ENCODE data around the gene IL1F10.

IL1F10 gene

GRCh38 chr2:113058998-113059960 lies 8.5 kb upstream of the IL1F10 start, which contains the start of gene IL36RN:
TSS of gene IL36RN (plus strand) at chr2:113059198. CDS start at chr2:113059439, 241 bp downstream.
- in situ Hi-C loops (cut with HindIII; ENCODE audit: low sequenced_read_pairs) = no loop called here

DNA sequence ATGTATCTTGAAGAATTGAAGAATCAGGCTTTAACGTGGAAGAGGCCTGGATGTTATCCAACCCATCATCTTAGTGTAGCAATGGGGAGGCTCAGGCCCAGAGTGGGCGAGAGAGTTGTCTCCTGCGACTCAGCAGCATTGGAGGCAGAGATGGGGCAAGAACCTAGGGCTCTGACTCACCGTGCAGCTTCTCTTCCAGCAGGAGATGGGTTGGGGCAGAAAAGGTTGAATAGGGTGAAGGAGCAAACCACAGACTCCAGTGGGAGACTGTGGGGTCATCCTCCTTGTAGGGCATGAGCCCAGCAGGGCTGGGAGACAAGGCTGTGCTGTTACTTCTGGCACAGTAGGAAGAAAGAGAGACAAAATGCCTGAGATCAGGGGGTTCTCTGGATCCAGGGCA lies 7.4 kb upstream of the IL1F10 start:
- in situ Hi-C loops (cut with HindIII; ENCODE audit: low sequenced_read_pairs) = no loop called here

GRCh38 chr2:113060796-113061195 lies 7.0 kb upstream of the IL1F10 start:
- in situ Hi-C loops (cut with HindIII; ENCODE audit: low sequenced_read_pairs) = no loop called here

- in situ Hi-C loops (cut with HindIII; ENCODE audit: low sequenced_read_pairs) = no loop called here
These were observed 6.5 kb upstream of the IL1F10 start for GRCh38 chr2:113061241-113061640.

GRCh38 chr2:113061896-113062770 lies 5.6 kb upstream of the IL1F10 start:
- in situ Hi-C loops (cut with HindIII; ENCODE audit: low sequenced_read_pairs) = no loop called here

GRCh38 chr2:113064281-113064680 lies 3.5 kb upstream of the IL1F10 start:
- in situ Hi-C loops (cut with HindIII; ENCODE audit: low sequenced_read_pairs) = no loop called here

GRCh38 chr2:113064898-113065297 lies 2.9 kb upstream of the IL1F10 start:
- in situ Hi-C loops (cut with HindIII; ENCODE audit: low sequenced_read_pairs) = no loop called here

- in situ Hi-C loops (cut with HindIII; ENCODE audit: low sequenced_read_pairs) = no loop called here
These were observed 479 bp downstream of the IL1F10 start for GRCh38 chr2:113068249-113068648.

DNA sequence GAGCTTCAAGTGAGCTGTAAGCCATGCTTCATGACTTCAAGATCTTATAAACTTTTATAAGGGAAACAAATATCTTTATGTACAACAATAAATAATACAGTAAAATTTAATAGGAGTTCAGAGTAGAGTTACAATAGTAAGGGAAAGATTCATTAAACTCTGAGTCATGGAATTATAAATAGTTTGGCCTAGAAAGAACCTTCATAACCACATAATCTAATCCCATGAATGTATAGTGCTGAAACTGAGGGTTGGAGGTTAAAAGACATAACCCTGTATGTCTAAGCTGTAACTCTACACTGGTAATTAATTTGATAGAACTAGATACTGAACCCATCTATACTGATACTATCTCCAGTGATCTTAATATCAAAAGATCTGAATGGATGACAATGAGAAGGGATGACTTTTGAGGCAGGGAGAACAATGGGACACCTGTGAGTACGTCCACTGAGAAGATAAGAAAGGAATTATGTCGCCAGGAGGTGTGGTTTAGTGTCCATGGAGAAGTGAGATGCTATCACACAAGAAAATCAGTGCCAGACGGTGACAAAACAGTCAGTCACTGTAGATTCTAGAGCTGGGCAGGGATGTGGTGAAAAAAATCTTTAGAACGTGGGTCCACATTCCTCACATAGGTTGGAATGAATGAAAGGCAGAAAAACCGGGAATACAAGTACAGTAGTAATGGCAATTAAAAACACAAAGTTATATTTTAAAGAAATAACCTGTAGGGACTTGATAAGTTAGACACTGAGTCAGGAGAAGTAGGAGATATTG lies 1.1 kb downstream of the IL1F10 start:
- in situ Hi-C loops (cut with HindIII; ENCODE audit: low sequenced_read_pairs) = no loop called here

GRCh38 chr2:113069676-113070605 lies 2.2 kb downstream of the IL1F10 start:
- in situ Hi-C loops (cut with HindIII; ENCODE audit: low sequenced_read_pairs) = loop anchor here (10.0 kb wide), 2 partner anchors 65 to 145 kb away; no protein-coding TSS in a partner anchor

GRCh38 chr2:113070606-113070975 lies 2.8 kb downstream of the IL1F10 start:
- in situ Hi-C loops (cut with HindIII; ENCODE audit: low sequenced_read_pairs) = loop anchor here (10.0 kb wide), 2 partner anchors 64 to 144 kb away; no protein-coding TSS in a partner anchor

DNA sequence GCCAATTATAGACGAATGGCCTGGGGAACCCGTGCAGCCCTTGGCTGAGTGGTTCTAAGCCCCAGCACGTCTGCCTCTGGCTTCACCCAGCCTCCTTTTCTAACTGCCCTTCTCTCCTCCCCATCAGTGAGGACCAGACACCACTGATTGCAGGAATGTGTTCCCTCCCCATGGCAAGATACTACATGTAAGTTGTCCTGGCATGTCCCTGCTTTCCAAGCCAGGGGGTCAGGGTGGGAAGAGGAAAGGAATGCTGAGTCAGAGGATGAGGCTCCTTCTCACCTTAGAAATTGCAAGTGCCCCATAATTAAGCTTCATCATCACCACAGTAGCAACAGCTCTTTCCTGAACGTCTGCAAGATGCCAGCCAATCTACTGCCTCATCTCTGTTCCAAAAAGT lies 4.8 kb downstream of the IL1F10 start:
- in situ Hi-C loops (cut with HindIII; ENCODE audit: low sequenced_read_pairs) = loop anchor here (10.0 kb wide), 2 partner anchors 62 to 142 kb away; no protein-coding TSS in a partner anchor

GRCh38 chr2:113073325-113073834 lies 5.6 kb downstream of the IL1F10 start:
- in situ Hi-C loops (cut with HindIII; ENCODE audit: low sequenced_read_pairs) = loop anchor here (10.0 kb wide), 2 partner anchors 61 to 141 kb away; no protein-coding TSS in a partner anchor

DNA sequence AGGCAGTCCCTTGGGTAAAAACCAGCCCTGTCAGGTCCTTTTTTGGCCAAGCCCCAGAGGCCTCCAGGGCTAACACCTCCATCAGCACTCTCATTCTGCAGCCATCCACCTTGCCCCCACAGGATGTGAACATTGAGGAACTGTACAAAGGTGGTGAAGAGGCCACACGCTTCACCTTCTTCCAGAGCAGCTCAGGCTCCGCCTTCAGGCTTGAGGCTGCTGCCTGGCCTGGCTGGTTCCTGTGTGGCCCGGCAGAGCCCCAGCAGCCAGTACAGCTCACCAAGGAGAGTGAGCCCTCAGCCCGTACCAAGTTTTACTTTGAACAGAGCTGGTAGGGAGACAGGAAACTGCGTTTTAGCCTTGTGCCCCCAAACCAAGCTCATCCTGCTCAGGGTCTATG lies 7.3 kb downstream of the IL1F10 start:
- in situ Hi-C loops (cut with HindIII; ENCODE audit: low sequenced_read_pairs) = loop anchor here (10.0 kb wide), 2 partner anchors 60 to 140 kb away; no protein-coding TSS in a partner anchor

DNA sequence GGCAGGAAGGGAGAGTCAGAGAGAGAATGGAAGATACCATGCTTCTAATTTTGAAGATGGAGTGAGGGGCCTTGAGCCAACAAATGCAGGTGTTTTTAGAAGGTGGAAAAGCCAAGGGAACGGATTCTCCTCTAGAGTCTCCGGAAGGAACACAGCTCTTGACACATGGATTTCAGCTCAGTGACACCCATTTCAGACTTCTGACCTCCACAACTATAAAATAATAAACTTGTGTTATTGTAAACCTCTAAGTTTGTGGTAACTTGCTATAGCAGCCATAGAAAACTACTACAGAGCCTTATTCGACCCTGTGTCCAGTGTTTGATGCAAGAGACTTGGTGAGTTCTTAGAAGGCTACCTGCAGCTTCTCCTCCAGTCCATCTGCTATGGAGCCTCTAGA lies 7.8 kb downstream of the IL1F10 start:
- in situ Hi-C loops (cut with HindIII; ENCODE audit: low sequenced_read_pairs) = loop anchor here (10.0 kb wide), 2 partner anchors 59 to 139 kb away; no protein-coding TSS in a partner anchor

DNA sequence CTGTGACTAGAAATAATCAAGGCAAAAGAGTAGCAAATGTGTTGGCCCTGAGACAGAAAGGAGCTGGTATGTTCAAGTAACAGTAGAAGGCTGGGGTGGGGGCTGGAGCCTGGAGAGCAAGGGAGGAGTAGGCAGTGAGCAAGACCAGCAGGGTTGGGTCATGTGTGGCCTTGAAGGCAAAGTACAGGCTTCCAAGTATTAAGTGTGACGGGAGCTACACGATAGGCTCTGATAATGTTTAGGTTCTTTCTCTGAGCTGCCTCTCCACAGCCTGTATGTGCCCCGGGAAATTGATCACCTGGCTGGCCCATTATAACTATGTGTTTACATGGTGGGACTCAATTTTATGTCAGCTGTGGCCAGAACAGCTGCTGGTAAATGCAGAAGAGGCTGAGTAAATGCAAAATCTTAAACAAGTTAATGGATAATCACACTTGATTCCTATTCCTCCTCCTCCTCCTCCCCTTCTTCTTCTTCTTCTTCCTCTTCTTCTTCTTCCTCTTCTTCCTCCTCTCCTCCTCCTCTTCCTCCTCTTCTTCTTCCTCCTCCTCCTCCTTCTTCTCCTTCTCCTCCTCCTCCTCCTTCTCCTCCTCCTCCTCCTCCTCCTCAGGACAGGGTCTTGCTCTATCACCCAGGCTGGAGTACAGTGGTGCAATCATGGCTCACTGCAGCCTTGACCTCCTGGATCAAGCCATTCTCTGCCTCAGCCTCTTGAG lies 9.3 kb downstream of the IL1F10 start:
- in situ Hi-C loops (cut with HindIII; ENCODE audit: low sequenced_read_pairs) = loop anchor here (10.0 kb wide), 2 partner anchors 58 to 138 kb away; no protein-coding TSS in a partner anchor

DNA sequence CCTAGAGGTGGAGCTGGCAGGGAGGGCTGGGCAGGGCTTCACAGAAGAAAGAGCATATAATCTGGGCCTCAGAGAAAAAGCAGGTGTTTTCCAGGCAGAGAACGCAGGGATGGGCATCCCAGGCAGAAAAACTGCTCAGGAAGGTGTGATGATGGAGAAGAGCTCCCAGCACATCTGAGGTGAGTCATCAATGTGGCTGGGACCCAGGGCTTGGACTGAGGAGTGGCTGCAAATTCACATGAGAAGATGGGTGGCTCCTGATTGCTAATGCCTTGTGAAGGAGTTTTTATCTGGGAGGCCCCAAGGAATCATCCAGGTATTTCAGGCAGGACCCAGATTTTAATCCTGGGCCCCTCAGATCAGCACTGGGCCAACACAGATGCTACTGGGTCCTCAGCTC lies 10.2 kb downstream of the IL1F10 start:
- in situ Hi-C loops (cut with HindIII; ENCODE audit: low sequenced_read_pairs) = loop anchor here (10.0 kb wide), 2 partner anchors 57 to 137 kb away; no protein-coding TSS in a partner anchor

GRCh38 chr2:113078350-113078839 lies 10.6 kb downstream of the IL1F10 start:
- in situ Hi-C loops (cut with HindIII; ENCODE audit: low sequenced_read_pairs) = loop anchor here (10.0 kb wide), 2 partner anchors 56 to 136 kb away; no protein-coding TSS in a partner anchor
